ENCODE measurements around the gene MICAL3.
"Not testable (repeated sequence)": the region's sequence is repeated elsewhere in the genome, so short reads cannot be mapped to it uniquely, and the experiment has no call there.

Gene MICAL3

GRCh38 chr22:18064636-18065035 lies 40.3 kb upstream of the MICAL3 start:
- no peak for ATAC-seq
- TF ChIP-seq ZNF70 (CRISPR knock-in tag; IDR thresholded peaks at IDR 0.05), result no peak
- no peak for TF ChIP-seq BACH2 (CRISPR knock-in tag; IDR thresholded peaks at IDR 0.05; ENCODE audit: borderline replicate concordance)
- no peak for TF ChIP-seq RARB (CRISPR knock-in tag; IDR thresholded peaks at IDR 0.05)
- TF ChIP-seq POU6F1 (CRISPR knock-in tag; IDR thresholded peaks at IDR 0.05; ENCODE audit: borderline replicate concordance, low read depth), result no peak
- no peak for TF ChIP-seq ISL1 (CRISPR knock-in tag; IDR thresholded peaks at IDR 0.05)
- TF ChIP-seq ZNF8 (CRISPR knock-in tag; IDR thresholded peaks at IDR 0.05), result no peak
- TF ChIP-seq ZNF565 (CRISPR knock-in tag; conservative IDR thresholded peaks at IDR 0.05; ENCODE audit: low read depth), result no peak
- no peak for TF ChIP-seq ZFP3 (CRISPR knock-in tag; IDR thresholded peaks at IDR 0.05)
- no peak for TF ChIP-seq ESRRG (CRISPR knock-in tag; IDR thresholded peaks at IDR 0.05)
- TF ChIP-seq PPARA (CRISPR knock-in tag; IDR thresholded peaks at IDR 0.05; ENCODE audit: borderline replicate concordance), result no peak
- TF ChIP-seq CSDC2 (CRISPR knock-in tag; IDR thresholded peaks at IDR 0.05), result no peak
- TF ChIP-seq CREB5 (CRISPR knock-in tag; IDR thresholded peaks at IDR 0.05; ENCODE audit: low read depth), result no peak
- TF ChIP-seq GLIS3 (CRISPR knock-in tag; IDR thresholded peaks at IDR 0.05), result no peak
- TF ChIP-seq PATZ1 (CRISPR knock-in tag; IDR thresholded peaks at IDR 0.05; ENCODE audit: borderline replicate concordance), result no peak
- no peak for TF ChIP-seq SNAI2 (CRISPR knock-in tag; IDR thresholded peaks at IDR 0.05)

GRCh38 chr22:18063715-18064114 lies 39.4 kb upstream of the MICAL3 start:
- not testable (repeated sequence) for ATAC-seq

GRCh38 chr22:18063306-18063705 lies 38.9 kb upstream of the MICAL3 start:
- no peak for ATAC-seq
- TF ChIP-seq ZFP30 (CRISPR knock-in tag; IDR thresholded peaks at IDR 0.05) (no peak), ZC3H10 (CRISPR knock-in tag; IDR thresholded peaks at IDR 0.05) (no peak), ESRRG (CRISPR knock-in tag; IDR thresholded peaks at IDR 0.05) (no peak), GLIS3 (CRISPR knock-in tag; IDR thresholded peaks at IDR 0.05) (no peak), CREB5 (CRISPR knock-in tag; IDR thresholded peaks at IDR 0.05; ENCODE audit: low read depth) (no peak), POU6F1 (CRISPR knock-in tag; IDR thresholded peaks at IDR 0.05; ENCODE audit: borderline replicate concordance, low read depth) (no peak), BACH2 (CRISPR knock-in tag; IDR thresholded peaks at IDR 0.05; ENCODE audit: borderline replicate concordance) (no peak), ZNF70 (CRISPR knock-in tag; IDR thresholded peaks at IDR 0.05) (no peak), ZNF8 (CRISPR knock-in tag; IDR thresholded peaks at IDR 0.05) (no peak), SNAI2 (CRISPR knock-in tag; IDR thresholded peaks at IDR 0.05) (no peak), ISL1 (CRISPR knock-in tag; IDR thresholded peaks at IDR 0.05) (no peak), RARB (CRISPR knock-in tag; IDR thresholded peaks at IDR 0.05) (no peak), TSHZ2 (CRISPR knock-in tag; IDR thresholded peaks at IDR 0.05) (no peak)
